ENCODE results near the gene AP4E1.
A peak's percentile ranks its signal among the peaks of the same experiment; 100 is the strongest.

Gene AP4E1

DNA sequence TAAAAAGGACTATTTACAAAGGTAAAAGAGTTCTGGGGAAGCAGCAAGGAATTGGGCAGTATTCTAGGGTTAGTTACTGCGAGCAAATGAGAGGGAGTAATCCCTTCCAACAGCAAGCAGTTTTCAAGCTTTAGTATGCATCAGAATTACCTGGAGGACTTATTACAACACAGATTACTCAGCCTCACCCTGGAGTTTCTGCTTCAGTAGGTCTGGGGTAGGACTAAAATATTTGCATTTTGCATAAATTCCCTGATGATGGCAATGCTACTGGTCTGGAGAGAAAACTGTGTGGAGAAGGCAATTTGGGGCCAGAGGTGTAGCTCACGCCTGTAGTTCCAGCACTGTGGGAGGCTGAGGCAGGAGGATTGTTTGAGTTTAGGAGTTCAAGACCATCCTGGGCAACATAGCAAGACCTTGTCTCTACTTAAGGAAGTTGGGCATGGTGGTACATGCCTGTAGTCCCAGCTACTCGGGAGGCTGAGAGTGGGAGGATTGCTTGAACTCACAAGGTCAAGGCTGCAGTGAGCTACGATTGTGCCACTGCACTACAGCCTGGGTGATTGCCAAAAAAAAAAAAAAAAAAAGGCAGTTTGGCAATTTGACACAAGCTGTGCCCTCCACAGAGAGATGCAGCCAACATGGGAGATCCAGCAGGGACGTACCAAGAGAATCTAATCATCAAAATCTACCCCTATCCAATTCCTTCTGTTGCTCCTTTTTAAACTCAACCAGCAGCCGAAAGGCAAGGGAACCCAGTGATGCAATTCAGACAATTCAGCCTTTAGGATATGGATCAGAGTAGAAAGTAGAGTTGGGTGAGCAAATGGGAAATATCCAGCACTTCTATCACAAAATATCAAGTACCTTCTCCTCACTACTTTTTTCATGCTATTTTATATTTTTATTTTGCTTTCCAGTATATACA lies 27.1 kb upstream of the AP4E1 start:
- no peak overlapping the region for H3K4me3 ChIP-seq (replicated peaks; ENCODE audit: insufficient read depth, low read length)
- peak overlapping the region; percentile 48 for H3K27ac ChIP-seq (replicated peaks)
- no peaks in the 10 kb centered on the region for H3K27me3 ChIP-seq (ENCODE audit: insufficient read depth, poor library complexity, severe bottlenecking)
- peak in 1 of 2 experiments; percentile 62 for DNase-seq (ENCODE audit: low read depth in 1 of 2, low spot score in 1 of 2)
- TF ChIP-seq SPI1 (IDR thresholded peaks at IDR 0.05; ENCODE audit: borderline replicate concordance, low read depth) (no peak), POLR2AphosphoS5 (IDR thresholded peaks at IDR 0.05; ENCODE audit: low read depth) (peak; percentile 39; the same call in 1 of the 2 replicates)

DNA sequence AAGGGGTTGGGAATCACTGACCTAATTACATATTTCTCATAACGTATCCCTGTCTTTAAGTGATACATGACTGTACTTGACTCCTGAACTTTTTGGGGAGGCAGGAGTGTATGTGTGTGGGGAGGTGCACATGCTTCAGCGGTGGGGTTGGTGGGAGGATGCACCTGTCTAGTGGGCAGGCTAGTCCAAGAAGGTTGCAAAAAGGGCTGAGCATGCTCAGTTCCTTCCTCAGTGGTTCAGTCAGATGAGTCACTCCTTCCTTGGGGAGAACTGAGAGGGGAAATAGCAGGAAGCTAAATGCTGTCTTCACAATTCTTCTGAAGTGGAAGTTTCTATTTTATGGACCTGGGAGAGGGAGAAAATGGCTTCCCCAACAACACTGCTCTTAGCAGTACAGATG lies 24.6 kb upstream of the AP4E1 start:
- DNase-seq (ENCODE audit: low read depth in 1 of 2, low spot score in 1 of 2) = peak; percentile 89
- H3K27ac ChIP-seq (replicated peaks) = peak overlapping the region; percentile 72
- TF ChIP-seq SPI1 (IDR thresholded peaks at IDR 0.05; ENCODE audit: borderline replicate concordance, low read depth) (peak; percentile 55; the same call in 1 of the 2 replicates), POLR2AphosphoS5 (IDR thresholded peaks at IDR 0.05; ENCODE audit: low read depth) (peak; percentile 79), GABPA (IDR thresholded peaks at IDR 0.05; ENCODE audit: low read depth) (no peak)
- TF ChIP-seq, protein P1, sequence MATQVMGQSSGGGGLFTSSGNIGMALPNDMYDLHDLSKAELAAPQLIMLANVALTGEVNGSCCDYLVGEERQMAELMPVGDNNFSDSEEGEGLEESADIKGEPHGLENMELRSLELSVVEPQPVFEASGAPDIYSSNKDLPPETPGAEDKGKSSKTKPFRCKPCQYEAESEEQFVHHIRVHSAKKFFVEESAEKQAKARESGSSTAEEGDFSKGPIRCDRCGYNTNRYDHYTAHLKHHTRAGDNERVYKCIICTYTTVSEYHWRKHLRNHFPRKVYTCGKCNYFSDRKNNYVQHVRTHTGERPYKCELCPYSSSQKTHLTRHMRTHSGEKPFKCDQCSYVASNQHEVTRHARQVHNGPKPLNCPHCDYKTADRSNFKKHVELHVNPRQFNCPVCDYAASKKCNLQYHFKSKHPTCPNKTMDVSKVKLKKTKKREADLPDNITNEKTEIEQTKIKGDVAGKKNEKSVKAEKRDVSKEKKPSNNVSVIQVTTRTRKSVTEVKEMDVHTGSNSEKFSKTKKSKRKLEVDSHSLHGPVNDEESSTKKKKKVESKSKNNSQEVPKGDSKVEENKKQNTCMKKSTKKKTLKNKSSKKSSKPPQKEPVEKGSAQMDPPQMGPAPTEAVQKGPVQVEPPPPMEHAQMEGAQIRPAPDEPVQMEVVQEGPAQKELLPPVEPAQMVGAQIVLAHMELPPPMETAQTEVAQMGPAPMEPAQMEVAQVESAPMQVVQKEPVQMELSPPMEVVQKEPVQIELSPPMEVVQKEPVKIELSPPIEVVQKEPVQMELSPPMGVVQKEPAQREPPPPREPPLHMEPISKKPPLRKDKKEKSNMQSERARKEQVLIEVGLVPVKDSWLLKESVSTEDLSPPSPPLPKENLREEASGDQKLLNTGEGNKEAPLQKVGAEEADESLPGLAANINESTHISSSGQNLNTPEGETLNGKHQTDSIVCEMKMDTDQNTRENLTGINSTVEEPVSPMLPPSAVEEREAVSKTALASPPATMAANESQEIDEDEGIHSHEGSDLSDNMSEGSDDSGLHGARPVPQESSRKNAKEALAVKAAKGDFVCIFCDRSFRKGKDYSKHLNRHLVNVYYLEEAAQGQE (IDR thresholded peaks at IDR 0.05; ENCODE audit: insufficient replicate concordance, low read depth) = no peak
- TF ChIP-seq, protein P2, sequence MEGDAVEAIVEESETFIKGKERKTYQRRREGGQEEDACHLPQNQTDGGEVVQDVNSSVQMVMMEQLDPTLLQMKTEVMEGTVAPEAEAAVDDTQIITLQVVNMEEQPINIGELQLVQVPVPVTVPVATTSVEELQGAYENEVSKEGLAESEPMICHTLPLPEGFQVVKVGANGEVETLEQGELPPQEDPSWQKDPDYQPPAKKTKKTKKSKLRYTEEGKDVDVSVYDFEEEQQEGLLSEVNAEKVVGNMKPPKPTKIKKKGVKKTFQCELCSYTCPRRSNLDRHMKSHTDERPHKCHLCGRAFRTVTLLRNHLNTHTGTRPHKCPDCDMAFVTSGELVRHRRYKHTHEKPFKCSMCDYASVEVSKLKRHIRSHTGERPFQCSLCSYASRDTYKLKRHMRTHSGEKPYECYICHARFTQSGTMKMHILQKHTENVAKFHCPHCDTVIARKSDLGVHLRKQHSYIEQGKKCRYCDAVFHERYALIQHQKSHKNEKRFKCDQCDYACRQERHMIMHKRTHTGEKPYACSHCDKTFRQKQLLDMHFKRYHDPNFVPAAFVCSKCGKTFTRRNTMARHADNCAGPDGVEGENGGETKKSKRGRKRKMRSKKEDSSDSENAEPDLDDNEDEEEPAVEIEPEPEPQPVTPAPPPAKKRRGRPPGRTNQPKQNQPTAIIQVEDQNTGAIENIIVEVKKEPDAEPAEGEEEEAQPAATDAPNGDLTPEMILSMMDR (IDR thresholded peaks at IDR 0.05; ENCODE audit: insufficient read depth, low read length) = no peak
- no peaks in the 10 kb centered on the region for H3K27me3 ChIP-seq (ENCODE audit: insufficient read depth, poor library complexity, severe bottlenecking)
- H3K4me3 ChIP-seq (replicated peaks; ENCODE audit: insufficient read depth, low read length) = no peak overlapping the region

DNA sequence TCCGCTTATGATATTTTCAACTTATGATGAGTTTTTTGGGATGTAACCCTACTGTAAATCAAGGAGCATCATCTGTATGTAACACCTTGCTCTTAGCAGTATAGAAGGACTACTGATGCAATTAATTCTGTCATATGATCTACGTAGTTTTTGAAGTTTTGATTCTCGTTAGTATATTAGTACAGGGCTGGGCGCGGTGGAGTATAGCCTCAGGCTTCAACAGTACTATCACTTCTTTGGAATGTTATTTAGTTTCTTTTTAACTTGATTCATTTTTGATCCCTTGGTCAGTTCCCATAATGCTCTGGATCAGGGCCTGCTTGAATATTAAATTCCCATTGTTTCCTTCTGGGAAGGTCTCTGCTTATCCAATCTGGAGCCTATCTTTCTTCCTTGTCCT lies 23.9 kb upstream of the AP4E1 start:
- Histone ChIP-seq H3K4me3 (replicated peaks; ENCODE audit: insufficient read depth, low read length) (no peak overlapping the region), H3K27ac (replicated peaks) (peak overlapping the region; percentile 72), H3K27me3 (ENCODE audit: insufficient read depth, poor library complexity, severe bottlenecking) (no peaks in the 10 kb centered on the region)
- DNase-seq (ENCODE audit: low read depth in 1 of 2, low spot score in 1 of 2) = no peak
- TF ChIP-seq POLR2AphosphoS5 (IDR thresholded peaks at IDR 0.05; ENCODE audit: low read depth) = no peak
- TF ChIP-seq, protein P1 (IDR thresholded peaks at IDR 0.05; ENCODE audit: insufficient replicate concordance, low read depth) = no peak

DNA sequence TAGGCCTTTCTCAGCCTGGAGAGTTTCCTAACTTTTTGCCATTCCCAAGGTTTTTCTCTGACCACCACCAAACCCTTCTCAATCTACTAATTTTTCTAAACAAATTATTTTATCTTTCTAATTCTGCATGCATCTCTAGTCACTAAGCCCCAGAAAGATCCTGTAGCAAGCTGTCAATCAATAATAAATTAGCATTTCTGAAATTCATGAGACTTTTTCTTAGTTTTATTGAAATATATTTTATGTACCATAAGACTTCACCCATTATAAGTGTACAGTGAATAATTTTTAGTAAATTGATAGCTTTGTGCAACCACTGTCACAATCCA lies 22.4 kb upstream of the AP4E1 start:
- TF ChIP-seq, protein P2 (IDR thresholded peaks at IDR 0.05; ENCODE audit: insufficient read depth, low read length) = no peak
- TF ChIP-seq, protein P1 (IDR thresholded peaks at IDR 0.05; ENCODE audit: insufficient replicate concordance, low read depth) = no peak
- no peak for TF ChIP-seq GABPA (IDR thresholded peaks at IDR 0.05; ENCODE audit: low read depth)
- TF ChIP-seq POLR2AphosphoS5 (IDR thresholded peaks at IDR 0.05; ENCODE audit: low read depth) = no peak
- TF ChIP-seq SPI1 (IDR thresholded peaks at IDR 0.05; ENCODE audit: borderline replicate concordance, low read depth) = no peak
- Histone ChIP-seq H3K27me3 (ENCODE audit: insufficient read depth, poor library complexity, severe bottlenecking) (no peaks in the 10 kb centered on the region), H3K27ac (replicated peaks) (no peak overlapping the region), H3K4me3 (replicated peaks; ENCODE audit: insufficient read depth, low read length) (no peak overlapping the region)
- DNase-seq (ENCODE audit: low read depth in 1 of 2, low spot score in 1 of 2) = no peak
